GM10248 (cell line): ENCODE data around the gene HS1BP3.

Experiments used
- CTCF ChIA-PET: fragments of 300-600 bp; sonication (Branson Sonifier 250); formaldehyde crosslinking; extraction: SDS; loops from one replicate; lab custom pipeline; 2021; ENCODE audit warnings: antibody characterized with exemption; lab: Yijun Ruan, JAX
- POLR2A ChIA-PET: fragments of 350-650 bp; sonication (Branson Sonifier 250); formaldehyde crosslinking; extraction: SDS; loops from one replicate; lab custom pipeline; 2020; ENCODE audit warnings: antibody characterized with exemption; lab: Yijun Ruan, JAX
- DNase-seq: peaks from one replicate; pipeline ENCODE4 v3.0.0; 2012; ENCODE audit errors: extremely low spot score
- CTCF ChIP-seq: IDR thresholded peaks from 2 replicates; pipeline ENCODE4 v1.5.1; 2012; ENCODE audit warnings: mild to moderate bottlenecking, low read depth; ENCODE audit errors: extremely low read depth, missing control alignments, control extremely low read depth

Gene HS1BP3

GRCh38 chr2:20609349-20609994 is 41.4 kb downstream of the HS1BP3 start:
- ChIA-PET POLR2A (interaction anchor here (0.7 kb wide), 1 partner anchor 163 kb away, joined by 4 read pairs; the partner anchor contains the start of gene RHOB), CTCF (interaction anchor here (1.0 to 1.2 kb wide), 2 partner anchors 11 to 198 kb away, joined by 3 to 4 read pairs; no protein-coding TSS in a partner anchor)
- no peak for TF ChIP-seq CTCF
- no peak for DNase-seq

GRCh38 chr2:20608666-20609348 is 42.1 kb downstream of the HS1BP3 start:
- ChIA-PET POLR2A (interaction anchor here (0.7 kb wide), 1 partner anchor 162 kb away, joined by 4 read pairs; the partner anchor contains the start of gene RHOB), CTCF (interaction anchor here (1.2 kb wide), 1 partner anchor 197 kb away, joined by 3 read pairs; no protein-coding TSS in a partner anchor)
- DNase-seq, result no peak
- no peak for TF ChIP-seq CTCF

GRCh38 chr2:20607446-20607845 is 43.5 kb downstream of the HS1BP3 start:
- TF ChIP-seq CTCF, result no peak

GRCh38 chr2:20606198-20606597 is 44.7 kb downstream of the HS1BP3 start:
- DNase-seq, result no peak
- ChIA-PET POLR2A (interaction anchor here (1.0 to 1.6 kb wide), 2 partner anchors 159 to 160 kb away, joined by 4 to 5 read pairs; partner anchors contain the start of gene RHOB), CTCF (interaction anchor here (0.7 to 3.0 kb wide), 6 partner anchors 11 to 195 kb away, joined by 3 to 11 read pairs (median 3); no protein-coding TSS in a partner anchor)
- TF ChIP-seq CTCF, result no peak

More at GRCh38 chr2:20607446-20607845, 43.5 kb downstream of the HS1BP3 start:
- ChIA-PET POLR2A (interaction anchor here (1.6 kb wide), 1 partner anchor 161 kb away, joined by 5 read pairs; the partner anchor contains the start of gene RHOB), CTCF (no interaction called here)
- DNase-seq, result no peak

- DNase-seq, result no peak
- ChIA-PET POLR2A (no interaction called here), CTCF (interaction anchor here (1.4 to 3.0 kb wide), 5 partner anchors 9 to 194 kb away, joined by 3 to 11 read pairs (median 9); no protein-coding TSS in a partner anchor)
- TF ChIP-seq CTCF, result no peak
These were observed 45.9 kb downstream of the HS1BP3 start for GRCh38 chr2:20604951-20605381.

DNA sequence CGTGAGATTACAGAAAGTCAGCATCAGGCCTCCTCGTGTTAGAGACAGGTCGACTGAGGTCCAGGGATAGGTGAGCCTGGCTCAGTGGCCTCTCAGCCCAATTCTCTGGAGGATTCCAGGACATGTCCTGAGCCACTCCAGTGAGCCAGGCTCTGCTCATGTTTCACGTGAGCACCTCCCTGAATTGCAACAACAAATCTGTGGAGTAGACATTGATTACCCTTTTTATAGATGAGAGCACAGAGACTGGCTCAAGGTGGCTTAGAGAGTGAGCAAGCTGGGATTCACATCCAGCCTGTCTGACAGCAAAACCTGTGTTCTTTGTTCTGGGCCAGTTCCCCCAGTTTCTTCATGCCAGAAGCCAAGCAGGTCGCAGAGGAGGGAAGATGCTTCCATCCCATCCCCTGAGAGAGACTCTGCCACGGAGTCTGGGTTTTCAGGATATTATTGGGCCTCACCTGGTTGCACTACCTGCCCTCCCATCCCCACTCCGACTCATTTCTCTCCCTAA is 46.4 kb downstream of the HS1BP3 start:
- ChIA-PET POLR2A (no interaction called here), CTCF (interaction anchor here (2.0 to 3.0 kb wide), 3 partner anchors 8 to 193 kb away, joined by 9 to 11 read pairs (median 9); no protein-coding TSS in a partner anchor)
- DNase-seq, result no peak
- TF ChIP-seq CTCF, result no peak
